Natural killer cell treated with Interleukin-12 subunit alpha and Interleukin-12 subunit beta and Interleukin-15 and Interleukin-18, amount 100 ng/mL, for 72 hours (primary cell): Measurements from ENCODE around the gene NCKAP5L. TPM values are rescaled to one million over a fixed set of nuclear protein-coding genes. Genes with fewer than 3 reads are reported as not detected.

Experiments used
- ATAC-seq, 2 donors: fragments of 150-1000 bp; cut with Tn5 transposase in 1 of 2; sonication (Bioruptor Pico), chemical (Tn5 transposase) in 1 of 2; 2 replicates each; pipeline ENCODE4 v1.10.0; 2021
- DNase-seq: peaks from one replicate; pipeline ENCODE4 v3.0.0; 2022; ENCODE audit warnings: low spot score
- H3K27ac Mint-ChIP-seq, 2 donors: 1 replicate in 1 of 2; 2 replicates in 1 of 2; pipeline ENCODE4 v1.8.0; 2022; ENCODE audit warnings: mixed read lengths in 2 of 2, mild to moderate bottlenecking in 1 of 2, moderate library complexity in 1 of 2
- H3K27me3 Mint-ChIP-seq, 2 donors: 1 replicate in 1 of 2; 2 replicates in 1 of 2; pipeline ENCODE4 v1.8.0; 2022; ENCODE audit warnings: mixed read lengths in 2 of 2
- H3K36me3 Mint-ChIP-seq: one replicate; pipeline ENCODE4 v1.8.0; 2022; ENCODE audit warnings: mixed read lengths
- H3K4me1 Mint-ChIP-seq, 2 donors: 1 replicate in 1 of 2; 2 replicates in 1 of 2; pipeline ENCODE4 v1.8.0; 2022; ENCODE audit warnings: low read depth in 2 of 2, mixed read lengths in 2 of 2, mild to moderate bottlenecking in 1 of 2
- H3K4me3 Mint-ChIP-seq: one replicate; pipeline ENCODE4 v1.8.0; 2022; ENCODE audit warnings: mixed read lengths
- H3K9me3 Mint-ChIP-seq: 2 replicates; pipeline ENCODE4 v1.8.0; 2022; ENCODE audit warnings: mixed read lengths
- total RNA-seq, 2 donors: library from RNA; stranded (reverse); gene quantifications; one replicate each; pipeline ENCODE4 v1.2.3, GENCODE V29; 2022

Gene NCKAP5L
- total RNA-seq, 2 donors from 2014 or later, result 1.9 to 4.4 TPM

GRCh38 chr12:49846032-49846431 is 17.8 kb upstream of the NCKAP5L start:
- H3K4me3 Mint-ChIP-seq, result no peak overlapping the region
- ATAC-seq (no peak), DNase-seq (no peak)
- H3K27me3 Mint-ChIP-seq, result peaks cover 11 to 15% of the 10 kb centered on the region in 2 donors
- H3K27ac Mint-ChIP-seq, result no peak overlapping the region
- H3K9me3 Mint-ChIP-seq, result no peaks in the 10 kb centered on the region
- no peaks in the 10 kb centered on the region for H3K36me3 Mint-ChIP-seq
- H3K4me1 Mint-ChIP-seq, result peaks cover 25 to 27% of the 10 kb centered on the region in 2 donors

- Mint-ChIP-seq H3K27ac (peak overlapping the region; percentile 88 to 90), H3K9me3 (no peaks in the 10 kb centered on the region), H3K36me3 (no peaks in the 10 kb centered on the region), H3K4me1 (peaks cover 28 to 29% of the 10 kb centered on the region in 2 donors), H3K27me3 (peaks cover 3 to 5% of the 10 kb centered on the region in 2 donors), H3K4me3 (no peak overlapping the region)
- DNase-seq (no peak), ATAC-seq (no peak)
These were observed 15.7 kb upstream of the NCKAP5L start for GRCh38 chr12:49843876-49844437.

GRCh38 chr12:49843411-49843810 is 15.2 kb upstream of the NCKAP5L start:
- no peaks in the 10 kb centered on the region for H3K27me3 Mint-ChIP-seq
- H3K4me3 Mint-ChIP-seq, result peak overlapping the region; percentile 94
- no peaks in the 10 kb centered on the region for H3K36me3 Mint-ChIP-seq
- H3K27ac Mint-ChIP-seq, result peak overlapping the region; percentile 88 to 90
- H3K9me3 Mint-ChIP-seq, result no peaks in the 10 kb centered on the region
- DNase-seq, result no peak
- ATAC-seq, result no peak
- peaks cover 28 to 29% of the 10 kb centered on the region in 2 donors for H3K4me1 Mint-ChIP-seq

- Mint-ChIP-seq H3K4me3 (peak within 1 kb of the TSS; percentile 94), H3K9me3 (no peaks in the 10 kb centered on the region), H3K4me1 (peaks cover 28 to 29% of the 10 kb centered on the region in 2 donors), H3K27me3 (no peaks in the 10 kb centered on the region), H3K36me3 (no peaks in the 10 kb centered on the region), H3K27ac (peak within 1 kb of the TSS; percentile 88 to 90)
- DNase-seq (peak; percentile 95), ATAC-seq (peak; percentile 96 to 97)
These were observed 14.5 kb upstream of the NCKAP5L start, which contains the start of gene BCDIN3D for GRCh38 chr12:49842519-49843352. Gene BCDIN3D, minus strand, starts transcription at chr12:49843106. Its CDS starts 19 bp downstream, at chr12:49843087.

GRCh38 chr12:49838973-49839633 is 10.9 kb upstream of the NCKAP5L start:
- no peak overlapping the region for H3K27ac Mint-ChIP-seq
- H3K27me3 Mint-ChIP-seq, result no peaks in the 10 kb centered on the region
- no peaks in the 10 kb centered on the region for H3K36me3 Mint-ChIP-seq
- H3K4me1 Mint-ChIP-seq, result peaks cover 23% of the 10 kb centered on the region in 2 donors
- H3K4me3 Mint-ChIP-seq, result no peak overlapping the region
- no peak for ATAC-seq
- no peaks in the 10 kb centered on the region for H3K9me3 Mint-ChIP-seq
- no peak for DNase-seq

GRCh38 chr12:49832836-49833421 is 4.7 kb upstream of the NCKAP5L start:
- Mint-ChIP-seq H3K27me3 (peaks cover 5 to 16% of the 10 kb centered on the region in 2 donors), H3K9me3 (no peaks in the 10 kb centered on the region), H3K4me1 (peaks cover 11 to 13% of the 10 kb centered on the region in 2 donors), H3K36me3 (no peaks in the 10 kb centered on the region), H3K4me3 (no peak overlapping the region), H3K27ac (no peak overlapping the region)
- DNase-seq (no peak), ATAC-seq (no peak)

- Mint-ChIP-seq H3K36me3 (no peaks in the 10 kb centered on the region), H3K27ac (no peak overlapping the region), H3K4me1 (peaks cover 13 to 18% of the 10 kb centered on the region in 2 donors), H3K4me3 (no peak overlapping the region), H3K27me3 (peaks cover 5 to 16% of the 10 kb centered on the region in 2 donors), H3K9me3 (no peaks in the 10 kb centered on the region)
- ATAC-seq, result no peak
- DNase-seq, result no peak
These were observed 3.5 kb upstream of the NCKAP5L start for GRCh38 chr12:49831717-49832116.

GRCh38 chr12:49827401-49828099 is 663 bp downstream of the NCKAP5L start:
- ATAC-seq (no peak), DNase-seq (peak; percentile 51)
- H3K4me1 Mint-ChIP-seq, result peaks cover 18 to 26% of the 10 kb centered on the region in 2 donors
- H3K36me3 Mint-ChIP-seq, result no peaks in the 10 kb centered on the region
- no peaks in the 10 kb centered on the region for H3K9me3 Mint-ChIP-seq
- peak overlapping the region; percentile 50 for H3K4me3 Mint-ChIP-seq
- H3K27ac Mint-ChIP-seq, result no peak overlapping the region
- H3K27me3 Mint-ChIP-seq, result peaks cover 4 to 11% of the 10 kb centered on the region in 2 donors

GRCh38 chr12:49827051-49827400 is 1.2 kb downstream of the NCKAP5L start:
- H3K4me1 Mint-ChIP-seq, result peaks cover 18 to 26% of the 10 kb centered on the region in 2 donors
- no peak overlapping the region for H3K27ac Mint-ChIP-seq
- no peak for ATAC-seq
- no peaks in the 10 kb centered on the region for H3K9me3 Mint-ChIP-seq
- peak overlapping the region; percentile 50 for H3K4me3 Mint-ChIP-seq
- H3K27me3 Mint-ChIP-seq, result peaks cover 2 to 7% of the 10 kb centered on the region in 2 donors
- DNase-seq, result no peak
- no peaks in the 10 kb centered on the region for H3K36me3 Mint-ChIP-seq

- ATAC-seq (no peak), DNase-seq (no peak)
- peaks cover 0 to 7% of the 10 kb centered on the region in 2 donors for H3K27me3 Mint-ChIP-seq
- H3K36me3 Mint-ChIP-seq, result no peaks in the 10 kb centered on the region
- H3K4me1 Mint-ChIP-seq, result peaks cover 21 to 29% of the 10 kb centered on the region in 2 donors
- no peak overlapping the region for H3K4me3 Mint-ChIP-seq
- no peaks in the 10 kb centered on the region for H3K9me3 Mint-ChIP-seq
- H3K27ac Mint-ChIP-seq, result no peak overlapping the region
These were observed 2.2 kb downstream of the NCKAP5L start for GRCh38 chr12:49825971-49826421.

GRCh38 chr12:49825360-49825970 is 2.7 kb downstream of the NCKAP5L start:
- no peak overlapping the region for H3K27ac Mint-ChIP-seq
- DNase-seq, result peak; percentile 3

GRCh38 chr12:49824895-49825294 is 3.3 kb downstream of the NCKAP5L start:
- H3K4me1 Mint-ChIP-seq, result peaks cover 24 to 32% of the 10 kb centered on the region in 2 donors
- H3K36me3 Mint-ChIP-seq, result no peaks in the 10 kb centered on the region
- DNase-seq, result peak; percentile 22
- peaks cover 0 to 7% of the 10 kb centered on the region in 2 donors for H3K27me3 Mint-ChIP-seq
- no peak overlapping the region for H3K27ac Mint-ChIP-seq
- H3K9me3 Mint-ChIP-seq, result no peaks in the 10 kb centered on the region
- H3K4me3 Mint-ChIP-seq, result no peak overlapping the region
- ATAC-seq, result no peak

More at GRCh38 chr12:49825360-49825970, 2.7 kb downstream of the NCKAP5L start:
- Mint-ChIP-seq H3K9me3 (no peaks in the 10 kb centered on the region), H3K4me3 (no peak overlapping the region), H3K4me1 (peaks cover 24 to 32% of the 10 kb centered on the region in 2 donors), H3K27me3 (peaks cover 0 to 7% of the 10 kb centered on the region in 2 donors), H3K36me3 (no peaks in the 10 kb centered on the region)
- no peak for ATAC-seq
